AG04450 (cell line): Measurements from ENCODE around the gene RBM27. TPM values are rescaled to one million over a fixed set of nuclear protein-coding genes. Genes with fewer than 3 reads are reported as not detected.

Experiments
- CTCF ChIA-PET: fragments of 300-600, 350-600 bp; formaldehyde crosslinking; extraction: SDS; loops from one replicate; lab custom pipeline; 2022; ENCODE audit warnings: antibody characterized with exemption, inconsistent platforms; lab: Charles Lee
- POLR2A ChIA-PET: fragments of 350-600 bp; formaldehyde crosslinking; extraction: SDS; loops from one replicate; lab custom pipeline; 2021; ENCODE audit warnings: antibody characterized with exemption, inconsistent platforms; lab: Yijun Ruan, JAX
- DNase-seq: peaks from one replicate; pipeline ENCODE4 v3.0.0-alpha.2; 2011; ENCODE audit warnings: low read depth, low spot score
- H3K27ac ChIP-seq: one replicate; pipeline ENCODE4 v1.5.1; 2012; ENCODE audit warnings: low read depth, low read length, control low read depth
- H3K27me3 ChIP-seq: one replicate; pipeline ENCODE4 v1.6.0; 2012; ENCODE audit warnings: low read length; ENCODE audit not compliant: control insufficient read depth, insufficient read depth
- H3K4me3 ChIP-seq: 2 replicates; pipeline ENCODE4 v1.5.1; 2011; ENCODE audit warnings: mild to moderate bottlenecking, low read depth, low read length, control low read depth
- H3K9me3 ChIP-seq: 2 replicates; pipeline ENCODE4 v1.5.1; 2012; ENCODE audit warnings: low read length; ENCODE audit not compliant: control insufficient read depth, insufficient read depth
- polyA plus RNA-seq: library from polyadenylated mRNA; depleted of rRNA; stranded (reverse); fragments of >200 nt; gene quantifications from 2 replicates; pipeline ENCODE4 v1.2.3, GENCODE V29; 2011
- TF ChIP-seq, protein P1 (sequence below): IDR thresholded peaks from 2 replicates; pipeline ENCODE4 v1.5.1; 2011; ENCODE audit warnings: low read depth, low read length, control low read depth, inconsistent platforms

The RBM27 gene
- polyA plus RNA-seq, 1 experiment: 16.7 TPM

DNA sequence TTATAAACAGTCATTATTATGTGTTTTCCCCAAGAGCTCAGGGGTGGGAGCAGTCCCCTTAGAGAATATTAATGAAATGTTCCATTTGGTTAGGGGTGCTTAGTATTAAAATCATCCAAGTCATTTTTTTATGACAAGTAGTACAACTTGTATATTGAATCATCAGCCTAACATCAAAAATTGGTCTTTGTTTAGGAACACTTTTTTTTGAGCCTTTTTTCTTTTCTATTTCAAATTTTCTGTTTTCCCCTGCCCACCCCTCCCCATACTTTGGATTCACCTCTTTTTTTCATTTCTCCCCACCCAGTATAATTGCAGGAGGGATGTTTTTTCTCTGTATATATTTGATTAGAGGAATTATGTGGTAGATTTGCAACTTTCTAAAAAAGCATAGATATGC, 25.8 kb downstream of the RBM27 start:
- TF ChIP-seq, protein P1, sequence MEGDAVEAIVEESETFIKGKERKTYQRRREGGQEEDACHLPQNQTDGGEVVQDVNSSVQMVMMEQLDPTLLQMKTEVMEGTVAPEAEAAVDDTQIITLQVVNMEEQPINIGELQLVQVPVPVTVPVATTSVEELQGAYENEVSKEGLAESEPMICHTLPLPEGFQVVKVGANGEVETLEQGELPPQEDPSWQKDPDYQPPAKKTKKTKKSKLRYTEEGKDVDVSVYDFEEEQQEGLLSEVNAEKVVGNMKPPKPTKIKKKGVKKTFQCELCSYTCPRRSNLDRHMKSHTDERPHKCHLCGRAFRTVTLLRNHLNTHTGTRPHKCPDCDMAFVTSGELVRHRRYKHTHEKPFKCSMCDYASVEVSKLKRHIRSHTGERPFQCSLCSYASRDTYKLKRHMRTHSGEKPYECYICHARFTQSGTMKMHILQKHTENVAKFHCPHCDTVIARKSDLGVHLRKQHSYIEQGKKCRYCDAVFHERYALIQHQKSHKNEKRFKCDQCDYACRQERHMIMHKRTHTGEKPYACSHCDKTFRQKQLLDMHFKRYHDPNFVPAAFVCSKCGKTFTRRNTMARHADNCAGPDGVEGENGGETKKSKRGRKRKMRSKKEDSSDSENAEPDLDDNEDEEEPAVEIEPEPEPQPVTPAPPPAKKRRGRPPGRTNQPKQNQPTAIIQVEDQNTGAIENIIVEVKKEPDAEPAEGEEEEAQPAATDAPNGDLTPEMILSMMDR: no peak
- no peaks in the 10 kb centered on the region for H3K9me3 ChIP-seq
- no peak for DNase-seq
- POLR2A ChIA-PET: no interaction called here
- no peak overlapping the region for H3K27ac ChIP-seq
- CTCF ChIA-PET: no interaction called here
- H3K27me3 ChIP-seq: no peaks in the 10 kb centered on the region
- H3K4me3 ChIP-seq: no peak overlapping the region

DNA sequence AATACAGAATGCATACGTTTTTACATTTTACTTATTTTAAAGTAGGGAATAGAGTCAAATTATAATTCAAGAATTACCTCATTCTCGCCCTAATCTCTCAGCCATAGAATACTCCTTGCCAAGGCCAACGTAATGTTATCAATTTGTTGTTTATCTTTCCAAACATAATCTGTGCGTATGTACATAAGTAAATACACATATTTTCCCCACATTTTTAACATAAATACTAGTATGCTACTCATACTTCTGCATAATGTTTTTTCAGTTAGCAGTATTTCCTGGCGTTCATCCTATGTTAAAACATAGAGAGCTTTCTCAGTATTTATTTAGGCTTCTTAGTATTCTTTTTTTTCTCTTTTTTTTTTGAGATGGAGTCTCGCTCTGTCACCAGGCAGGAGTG, 28.8 kb downstream of the RBM27 start:
- H3K27ac ChIP-seq: no peak overlapping the region
- ChIA-PET POLR2A (no interaction called here), CTCF (no interaction called here)
- H3K9me3 ChIP-seq: no peaks in the 10 kb centered on the region
- no peak for DNase-seq
- no peak overlapping the region for H3K4me3 ChIP-seq
- H3K27me3 ChIP-seq: no peaks in the 10 kb centered on the region
- TF ChIP-seq, protein P1: no peak

DNA sequence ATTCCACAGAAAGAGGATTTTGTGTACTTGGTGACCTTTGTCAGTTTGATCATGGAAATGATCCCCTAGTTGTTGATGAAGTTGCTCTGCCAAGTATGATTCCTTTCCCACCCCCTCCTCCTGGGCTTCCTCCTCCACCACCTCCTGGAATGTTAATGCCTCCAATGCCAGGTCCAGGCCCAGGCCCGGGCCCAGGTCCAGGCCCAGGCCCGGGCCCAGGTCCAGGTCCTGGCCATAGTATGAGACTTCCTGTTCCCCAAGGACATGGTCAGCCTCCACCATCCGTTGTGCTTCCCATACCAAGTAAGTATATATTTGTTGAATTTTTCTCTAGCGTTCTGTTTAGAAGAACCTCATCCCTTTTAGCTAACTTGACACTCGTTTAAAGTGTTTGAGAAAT, 30.0 kb downstream of the RBM27 start:
- Histone ChIP-seq H3K27ac (no peak overlapping the region), H3K9me3 (no peaks in the 10 kb centered on the region), H3K4me3 (no peak overlapping the region), H3K27me3 (no peaks in the 10 kb centered on the region)
- TF ChIP-seq, protein P1: no peak
- ChIA-PET POLR2A (no interaction called here), CTCF (no interaction called here)
- DNase-seq: no peak

DNA sequence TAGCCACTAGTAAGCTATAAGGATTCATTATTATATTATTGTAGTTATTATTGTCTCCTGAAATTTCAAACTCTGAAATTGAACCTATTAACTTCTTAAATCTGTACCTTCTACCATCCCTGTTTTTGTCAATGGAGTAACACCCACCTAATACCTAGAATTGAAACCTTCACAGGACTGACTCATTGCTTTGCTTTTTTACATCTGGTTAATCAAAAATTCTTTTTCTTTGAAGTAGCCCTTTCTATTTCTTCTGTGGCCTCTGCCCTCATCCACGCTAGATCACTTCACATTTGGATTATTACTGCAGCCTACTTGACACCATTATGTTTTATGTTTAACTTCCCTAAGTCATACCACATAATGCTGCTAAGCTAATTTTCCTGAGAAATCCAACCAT, 35.6 kb downstream of the RBM27 start:
- TF ChIP-seq, protein P1: no peak
- Histone ChIP-seq H3K27ac (no peak overlapping the region), H3K4me3 (no peak overlapping the region), H3K9me3 (no peaks in the 10 kb centered on the region), H3K27me3 (no peaks in the 10 kb centered on the region)
- ChIA-PET POLR2A (interaction anchor here (0.7 kb wide), 1 partner anchor 20 kb away, joined by 11 read pairs; no protein-coding TSS in a partner anchor), CTCF (no interaction called here)
- no peak for DNase-seq

DNA sequence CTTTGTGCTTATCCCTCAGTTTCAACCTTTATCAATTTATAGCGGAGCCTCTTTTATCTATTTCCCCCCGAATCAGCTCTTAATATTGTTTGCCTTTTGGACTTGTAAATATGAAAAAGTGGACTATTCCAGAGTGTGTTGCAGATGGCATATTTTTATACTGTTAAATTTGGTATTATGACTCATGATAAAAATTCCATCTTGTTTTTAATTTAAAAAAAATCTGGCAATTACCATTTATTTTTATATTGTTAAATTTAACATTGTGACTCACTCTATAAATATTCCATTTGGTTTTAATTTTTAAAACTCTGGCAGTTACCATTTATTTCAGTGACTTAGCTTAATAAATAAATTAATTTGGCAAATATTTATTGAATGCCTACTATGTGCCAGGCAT, 37.5 kb downstream of the RBM27 start:
- CTCF ChIA-PET: no interaction called here
- Histone ChIP-seq H3K4me3 (no peak overlapping the region), H3K9me3 (no peaks in the 10 kb centered on the region), H3K27ac (no peak overlapping the region), H3K27me3 (no peaks in the 10 kb centered on the region)
- TF ChIP-seq, protein P1: no peak
- POLR2A ChIA-PET: no interaction called here
- no peak for DNase-seq
